Measurements from ENCODE around the gene AFF3.

Gene AFF3

GRCh38 chr2:99670768-99671734, 471.3 kb downstream of the AFF3 start:
- H3K4me2 ChIP-seq (ENCODE audit: low read depth, low read length) = no peak overlapping the region
- H3K9me2 ChIP-seq (replicated peaks; ENCODE audit: insufficient read depth, low read length) = no peaks in the 10 kb centered on the region
- no peaks in the 10 kb centered on the region for H4K20me1 ChIP-seq (ENCODE audit: insufficient read depth, low read length)
- H2AFZ ChIP-seq (ENCODE audit: low read length) = no peak overlapping the region
- no peak overlapping the region for H3K9ac ChIP-seq (ENCODE audit: low read length)
- no peak for DNase-seq
- H3K9me3 ChIP-seq (replicated peaks; ENCODE audit: insufficient read depth, low read length) = no peaks in the 10 kb centered on the region
- H3K27me3 ChIP-seq (replicated peaks; ENCODE audit: insufficient read depth, low read length) = no peaks in the 10 kb centered on the region
- TF ChIP-seq EZH2phosphoT487 (IDR thresholded peaks at IDR 0.05; ENCODE audit: low read length) (no peak), EZH2 (optimal IDR thresholded peaks at IDR 0.05; ENCODE audit: low read depth, low read length) (no peak), CTCF (IDR thresholded peaks at IDR 0.05; ENCODE audit: low read length) (no peak)
- no peaks in the 10 kb centered on the region for H3K36me3 ChIP-seq (replicated peaks; ENCODE audit: insufficient read depth, low read length)
- no peak overlapping the region for H3K27ac ChIP-seq (ENCODE audit: low read length)
- no peaks in the 10 kb centered on the region for H3K4me1 ChIP-seq (ENCODE audit: low read length)
- H3K4me3 ChIP-seq (ENCODE audit: low read length) = no peak overlapping the region
- H3F3A ChIP-seq (ENCODE audit: insufficient read depth, low read length) = no peaks in the 10 kb centered on the region
- no peaks in the 10 kb centered on the region for H3K79me2 ChIP-seq (ENCODE audit: low read length)

- Histone ChIP-seq H3K27ac (ENCODE audit: low read length) (no peak overlapping the region), H3K36me3 (replicated peaks; ENCODE audit: insufficient read depth, low read length) (no peaks in the 10 kb centered on the region), H3K9me2 (replicated peaks; ENCODE audit: insufficient read depth, low read length) (no peaks in the 10 kb centered on the region), H3K27me3 (replicated peaks; ENCODE audit: insufficient read depth, low read length) (no peaks in the 10 kb centered on the region), H3K79me2 (ENCODE audit: low read length) (no peaks in the 10 kb centered on the region), H3K9ac (ENCODE audit: low read length) (no peak overlapping the region), H2AFZ (ENCODE audit: low read length) (no peak overlapping the region), H3K4me3 (ENCODE audit: low read length) (no peak overlapping the region), H4K20me1 (ENCODE audit: insufficient read depth, low read length) (no peaks in the 10 kb centered on the region), H3K4me2 (ENCODE audit: low read depth, low read length) (no peak overlapping the region), H3K9me3 (replicated peaks; ENCODE audit: insufficient read depth, low read length) (no peaks in the 10 kb centered on the region), H3K4me1 (ENCODE audit: low read length) (no peaks in the 10 kb centered on the region), H3F3A (ENCODE audit: insufficient read depth, low read length) (no peaks in the 10 kb centered on the region)
- DNase-seq = no peak
- TF ChIP-seq EZH2phosphoT487 (IDR thresholded peaks at IDR 0.05; ENCODE audit: low read length) (no peak), EZH2 (optimal IDR thresholded peaks at IDR 0.05; ENCODE audit: low read depth, low read length) (no peak), CTCF (IDR thresholded peaks at IDR 0.05; ENCODE audit: low read length) (no peak)
Observed at GRCh38 chr2:99666256-99666655, 476.1 kb downstream of the AFF3 start.

GRCh38 chr2:99663641-99664040, 478.7 kb downstream of the AFF3 start:
- no peaks in the 10 kb centered on the region for H3K27me3 ChIP-seq (replicated peaks; ENCODE audit: insufficient read depth, low read length)
- H3F3A ChIP-seq (ENCODE audit: insufficient read depth, low read length) = no peaks in the 10 kb centered on the region
- H3K9me2 ChIP-seq (replicated peaks; ENCODE audit: insufficient read depth, low read length) = no peaks in the 10 kb centered on the region
- H2AFZ ChIP-seq (ENCODE audit: low read length) = no peak overlapping the region
- DNase-seq = no peak
- H3K9ac ChIP-seq (ENCODE audit: low read length) = no peak overlapping the region
- TF ChIP-seq EZH2 (optimal IDR thresholded peaks at IDR 0.05; ENCODE audit: low read depth, low read length) (no peak), EZH2phosphoT487 (IDR thresholded peaks at IDR 0.05; ENCODE audit: low read length) (no peak), CTCF (IDR thresholded peaks at IDR 0.05; ENCODE audit: low read length) (no peak)
- H4K20me1 ChIP-seq (ENCODE audit: insufficient read depth, low read length) = no peaks in the 10 kb centered on the region
- H3K4me3 ChIP-seq (ENCODE audit: low read length) = no peak overlapping the region
- no peak overlapping the region for H3K27ac ChIP-seq (ENCODE audit: low read length)
- no peaks in the 10 kb centered on the region for H3K79me2 ChIP-seq (ENCODE audit: low read length)
- no peaks in the 10 kb centered on the region for H3K9me3 ChIP-seq (replicated peaks; ENCODE audit: insufficient read depth, low read length)
- H3K4me2 ChIP-seq (ENCODE audit: low read depth, low read length) = no peak overlapping the region
- H3K4me1 ChIP-seq (ENCODE audit: low read length) = no peaks in the 10 kb centered on the region
- no peaks in the 10 kb centered on the region for H3K36me3 ChIP-seq (replicated peaks; ENCODE audit: insufficient read depth, low read length)
